ENCODE data around the gene TUBA8. TPM values are rescaled to one million over a fixed set of nuclear protein-coding genes. Genes with fewer than 3 reads are reported as not detected.
"Not testable (repeated sequence)": the region's sequence is repeated elsewhere in the genome, so short reads cannot be mapped to it uniquely, and the experiment has no call there.

The TUBA8 gene
- total RNA-seq, 1 experiment from 2014 or later: 2.6 TPM

- no peaks in the 10 kb centered on the region for H3K36me3 Mint-ChIP-seq (ENCODE audit: insufficient read depth, unreplicated experiment)
- no TSS peak for BruUV-seq (replicated peaks)
- H3K27me3 Mint-ChIP-seq (ENCODE audit: unreplicated experiment): no peaks in the 10 kb centered on the region
- no peak for DNase-seq
- TF ChIP-seq CTCF (IDR thresholded peaks at IDR 0.05; ENCODE audit: unreplicated experiment): no peak
- no peak overlapping the region for H3K27ac Mint-ChIP-seq (ENCODE audit: unreplicated experiment)
- intact Hi-C loops (cut with micrococcal nuclease; ENCODE audit: unreplicated experiment): no loop called here
- CTCF ChIA-PET: interaction anchor here (0.6 to 0.7 kb wide), 3 partner anchors 11 to 450 kb away, joined by 4 to 5 read pairs (median 4); no protein-coding TSS in a partner anchor
- H3K9me3 Mint-ChIP-seq (ENCODE audit: low read depth, unreplicated experiment): no peaks in the 10 kb centered on the region
- no peaks in the 10 kb centered on the region for H3K4me1 Mint-ChIP-seq (ENCODE audit: low read depth, unreplicated experiment)
- H3K4me3 Mint-ChIP-seq (ENCODE audit: low read depth, unreplicated experiment): no peak overlapping the region
These were observed 19.4 kb downstream of the TUBA8 start for GRCh38 chr22:18130018-18130417.

- no TSS peak for BruUV-seq (replicated peaks)
- no peaks in the 10 kb centered on the region for H3K36me3 Mint-ChIP-seq (ENCODE audit: insufficient read depth, unreplicated experiment)
- CTCF ChIA-PET: interaction anchor here (0.6 to 0.7 kb wide), 2 partner anchors 21 to 451 kb away, joined by 4 read pairs; no protein-coding TSS in a partner anchor
- intact Hi-C loops (cut with micrococcal nuclease; ENCODE audit: unreplicated experiment): no loop called here
- H3K9me3 Mint-ChIP-seq (ENCODE audit: low read depth, unreplicated experiment): no peaks in the 10 kb centered on the region
- H3K27me3 Mint-ChIP-seq (ENCODE audit: unreplicated experiment): no peaks in the 10 kb centered on the region
- no peak overlapping the region for H3K4me3 Mint-ChIP-seq (ENCODE audit: low read depth, unreplicated experiment)
- no peak overlapping the region for H3K27ac Mint-ChIP-seq (ENCODE audit: unreplicated experiment)
- no peaks in the 10 kb centered on the region for H3K4me1 Mint-ChIP-seq (ENCODE audit: low read depth, unreplicated experiment)
- no peak for DNase-seq
- no peak for TF ChIP-seq CTCF (IDR thresholded peaks at IDR 0.05; ENCODE audit: unreplicated experiment)
These were observed 20.3 kb downstream of the TUBA8 start for GRCh38 chr22:18130699-18131429.

- H3K27ac Mint-ChIP-seq (ENCODE audit: unreplicated experiment): no peak overlapping the region
- intact Hi-C loops (cut with micrococcal nuclease; ENCODE audit: unreplicated experiment): no loop called here
- H3K36me3 Mint-ChIP-seq (ENCODE audit: insufficient read depth, unreplicated experiment): no peaks in the 10 kb centered on the region
- no peaks in the 10 kb centered on the region for H3K9me3 Mint-ChIP-seq (ENCODE audit: low read depth, unreplicated experiment)
- BruUV-seq (replicated peaks): no TSS peak
- no peak for TF ChIP-seq CTCF (IDR thresholded peaks at IDR 0.05; ENCODE audit: unreplicated experiment)
- CTCF ChIA-PET: no interaction called here
- no peak overlapping the region for H3K4me3 Mint-ChIP-seq (ENCODE audit: low read depth, unreplicated experiment)
- H3K4me1 Mint-ChIP-seq (ENCODE audit: low read depth, unreplicated experiment): no peaks in the 10 kb centered on the region
- no peaks in the 10 kb centered on the region for H3K27me3 Mint-ChIP-seq (ENCODE audit: unreplicated experiment)
- no peak for DNase-seq
These were observed 22.8 kb downstream of the TUBA8 start for GRCh38 chr22:18133452-18133851.

GRCh38 chr22:18136563-18137320 lies 26.1 kb downstream of the TUBA8 start:
- TF ChIP-seq CTCF (IDR thresholded peaks at IDR 0.05; ENCODE audit: unreplicated experiment): no peak
- BruUV-seq (replicated peaks): no TSS peak
- no peak overlapping the region for H3K4me3 Mint-ChIP-seq (ENCODE audit: low read depth, unreplicated experiment)
- no peak for DNase-seq
- no peaks in the 10 kb centered on the region for H3K36me3 Mint-ChIP-seq (ENCODE audit: insufficient read depth, unreplicated experiment)
- CTCF ChIA-PET: no interaction called here
- no peaks in the 10 kb centered on the region for H3K9me3 Mint-ChIP-seq (ENCODE audit: low read depth, unreplicated experiment)
- H3K4me1 Mint-ChIP-seq (ENCODE audit: low read depth, unreplicated experiment): no peaks in the 10 kb centered on the region
- no peak overlapping the region for H3K27ac Mint-ChIP-seq (ENCODE audit: unreplicated experiment)
- intact Hi-C loops (cut with micrococcal nuclease; ENCODE audit: unreplicated experiment): no loop called here
- no peaks in the 10 kb centered on the region for H3K27me3 Mint-ChIP-seq (ENCODE audit: unreplicated experiment)

GRCh38 chr22:18141004-18141403 lies 30.4 kb downstream of the TUBA8 start:
- H3K9me3 Mint-ChIP-seq (ENCODE audit: low read depth, unreplicated experiment); H3K36me3 Mint-ChIP-seq (ENCODE audit: insufficient read depth, unreplicated experiment); BruUV-seq (replicated peaks); intact Hi-C loops (cut with micrococcal nuclease; ENCODE audit: unreplicated experiment); H3K27me3 Mint-ChIP-seq (ENCODE audit: unreplicated experiment); H3K4me1 Mint-ChIP-seq (ENCODE audit: low read depth, unreplicated experiment); DNase-seq; H3K4me3 Mint-ChIP-seq (ENCODE audit: low read depth, unreplicated experiment); H3K27ac Mint-ChIP-seq (ENCODE audit: unreplicated experiment): not testable (repeated sequence)
- CTCF ChIA-PET: interaction anchor here (0.6 kb wide), 1 partner anchor 11 kb away, joined by 5 read pairs; no protein-coding TSS in a partner anchor

Data from Calu3 (cell line).